HTR-8/SVneo (cell line): ENCODE results near the gene FDXACB1.
A peak's percentile ranks its signal among the peaks of the same experiment; 100 is the strongest.

Source experiments
- DNase-seq: peaks from one replicate; pipeline ENCODE4 v3.0.0; 2011; ENCODE audit warnings: low spot score, mixed read lengths; ENCODE audit not compliant: insufficient read length
- FAIRE-seq: peaks from 2 replicates; lab custom pipeline; 2011; peaks lifted over from hg19 to GRCh38; lab: Jason Lieb, UNC

FDXACB1 gene, protein sequence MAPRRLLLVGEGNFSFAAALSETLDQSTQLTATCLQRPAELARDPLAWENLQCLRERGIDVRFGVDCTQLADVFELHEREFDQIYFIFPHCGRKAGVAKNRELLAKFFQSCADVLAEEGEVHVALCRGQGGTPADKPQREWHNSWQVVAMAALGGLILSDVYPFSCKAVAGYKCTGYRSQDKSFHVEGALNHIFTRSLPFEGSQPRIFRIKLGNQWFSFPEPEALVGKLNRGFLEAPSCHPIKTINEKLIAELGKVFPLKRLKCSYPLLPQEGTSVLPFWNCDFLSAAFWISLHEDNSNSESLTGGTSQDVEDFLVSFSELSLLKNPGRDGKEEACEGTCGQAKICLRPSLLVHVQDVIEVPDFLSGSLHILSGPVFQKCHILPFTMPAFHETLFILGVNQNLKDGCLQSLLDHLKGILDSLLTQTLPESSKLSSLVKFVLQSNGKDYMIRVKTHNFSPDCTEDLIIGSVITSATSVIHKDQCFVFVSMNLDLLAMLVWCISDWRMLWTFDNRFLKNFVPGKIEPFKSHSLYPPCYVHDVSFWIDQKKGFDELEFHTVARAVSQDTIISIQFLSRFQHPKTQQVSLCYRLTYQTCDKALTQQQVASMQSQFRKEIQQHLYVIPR

DNA sequence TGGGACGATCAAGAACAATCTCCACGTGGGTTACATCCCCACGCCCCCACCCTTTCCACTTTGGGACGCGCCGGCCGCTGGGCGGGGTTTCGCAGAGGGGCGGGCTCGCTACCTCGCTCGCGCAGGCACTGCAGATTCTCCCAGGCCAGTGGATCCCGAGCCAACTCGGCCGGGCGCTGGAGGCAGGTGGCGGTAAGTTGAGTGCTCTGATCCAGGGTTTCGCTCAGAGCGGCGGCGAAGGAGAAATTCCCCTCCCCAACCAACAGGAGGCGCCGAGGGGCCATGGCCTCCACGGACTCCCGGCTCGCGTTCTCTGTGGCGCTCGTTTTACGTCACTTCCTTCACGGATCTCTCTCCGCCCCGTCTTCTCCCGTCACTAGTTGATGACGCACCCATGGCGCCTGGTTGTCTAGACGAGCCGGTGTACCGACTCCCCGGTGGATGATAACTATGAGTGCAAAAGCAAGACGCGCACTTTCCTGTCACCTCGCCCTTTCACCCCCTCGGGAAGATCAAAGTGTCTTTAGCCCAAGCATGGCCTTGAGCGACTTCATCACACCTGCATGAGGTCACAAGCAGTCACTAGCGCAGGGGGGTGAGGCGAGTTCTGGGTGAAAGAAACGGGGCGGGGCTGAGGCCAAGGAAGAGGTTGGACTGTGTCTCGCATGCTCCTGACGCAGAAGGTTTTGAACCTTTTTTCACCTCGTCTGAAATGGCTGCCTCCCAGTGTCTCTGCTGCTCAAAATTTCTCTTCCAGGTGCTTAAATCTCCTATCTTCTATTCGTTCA is at the start of gene FDXACB1, which contains the start of gene CFAP68:
Gene FDXACB1 (minus strand): TSS at position 317 of the 788 bp plus-strand sequence. CDS start 33 bp downstream, at position 284.
Gene CFAP68 (plus strand): TSS at position 693 of the 788 bp plus-strand sequence. CDS start 20 bp downstream, at position 713.
- FAIRE-seq = peak; percentile 99
- peak; percentile 99 for DNase-seq

DNA sequence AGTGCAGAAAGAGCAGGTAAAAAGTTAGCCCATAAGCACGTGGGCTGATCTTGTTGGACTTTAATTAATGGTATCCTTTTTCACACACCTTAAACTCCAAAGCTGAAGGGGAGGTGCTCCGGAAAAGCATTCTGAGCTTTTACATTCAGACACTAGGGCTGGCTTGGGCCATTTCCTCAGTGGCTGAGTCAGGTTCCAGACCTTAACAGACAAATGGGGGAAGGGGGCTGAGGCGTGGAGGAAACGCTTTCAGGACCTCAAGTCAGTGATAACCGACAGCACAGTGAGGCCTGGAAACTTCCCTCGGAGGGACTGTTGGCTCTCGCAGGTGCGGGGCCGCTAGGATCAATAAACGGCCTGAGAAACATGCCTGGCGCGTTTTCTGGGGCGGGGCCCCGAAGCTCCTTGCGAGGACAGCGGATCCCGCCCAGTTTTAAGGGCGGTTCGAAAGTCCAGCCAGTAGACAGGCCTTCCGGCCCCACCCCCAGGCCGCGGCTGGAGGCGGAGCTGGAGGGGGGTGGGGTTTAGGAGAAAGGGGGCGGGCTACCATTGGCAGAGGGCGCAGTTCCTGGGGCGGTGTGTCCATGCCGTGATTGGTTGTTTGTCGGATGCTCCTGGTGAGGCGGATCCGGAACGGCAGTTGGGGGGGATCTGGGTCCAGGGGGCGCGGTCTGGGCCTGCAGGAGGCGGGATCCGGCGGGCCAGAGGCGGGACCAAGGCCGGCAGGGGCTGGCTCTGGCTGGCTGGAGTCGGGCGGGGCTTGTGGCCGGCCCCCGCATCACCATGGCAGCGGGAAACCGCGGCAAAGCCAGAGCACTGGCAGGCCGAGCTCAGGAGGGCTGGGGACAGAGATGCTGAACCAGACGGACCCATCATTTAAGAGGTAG is 47.8 kb upstream of the FDXACB1 start:
- peak; percentile 99 for DNase-seq
- FAIRE-seq = peak; percentile 97

DNA sequence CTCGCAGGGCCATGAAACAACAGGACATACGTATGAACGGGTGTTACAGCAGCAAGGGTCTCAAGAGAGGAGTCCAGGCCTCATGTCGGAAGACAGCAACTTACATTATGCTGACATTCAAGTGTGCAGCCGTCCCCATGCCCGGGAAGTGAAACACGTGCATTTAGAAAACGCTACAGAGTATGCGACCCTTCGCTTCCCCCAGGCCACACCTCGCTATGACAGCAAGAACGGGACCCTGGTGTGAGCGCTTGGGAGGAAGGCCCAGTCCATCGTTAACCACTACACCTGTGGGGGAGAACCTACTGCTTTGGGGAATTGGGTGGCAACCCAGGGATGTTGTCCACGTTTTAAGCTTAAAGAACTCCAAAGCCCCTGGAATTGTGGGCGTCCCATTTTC is 47.0 kb upstream of the FDXACB1 start:
- FAIRE-seq (peak; percentile 38), DNase-seq (no peak)

DNA sequence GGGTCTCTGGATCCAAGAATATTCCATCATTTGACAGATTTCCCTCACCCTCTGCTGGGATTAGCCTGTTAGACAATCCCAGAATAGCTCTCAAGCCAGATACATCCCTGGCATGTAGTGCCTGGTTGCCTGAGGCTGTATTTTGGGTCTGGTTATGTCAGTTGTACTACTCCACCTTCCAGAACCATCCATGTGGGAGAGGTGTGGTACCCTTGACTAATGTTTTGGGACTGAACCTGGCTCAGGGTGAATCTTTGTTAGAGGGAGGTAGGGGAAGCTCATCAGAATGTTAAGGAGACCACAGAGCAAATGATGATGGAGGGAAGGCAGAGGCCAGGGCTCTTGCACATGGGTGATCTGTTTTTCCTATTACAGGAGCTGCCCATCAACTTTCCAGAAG is 45.0 kb upstream of the FDXACB1 start:
- no peak for DNase-seq
- peak; percentile 9 for FAIRE-seq

DNA sequence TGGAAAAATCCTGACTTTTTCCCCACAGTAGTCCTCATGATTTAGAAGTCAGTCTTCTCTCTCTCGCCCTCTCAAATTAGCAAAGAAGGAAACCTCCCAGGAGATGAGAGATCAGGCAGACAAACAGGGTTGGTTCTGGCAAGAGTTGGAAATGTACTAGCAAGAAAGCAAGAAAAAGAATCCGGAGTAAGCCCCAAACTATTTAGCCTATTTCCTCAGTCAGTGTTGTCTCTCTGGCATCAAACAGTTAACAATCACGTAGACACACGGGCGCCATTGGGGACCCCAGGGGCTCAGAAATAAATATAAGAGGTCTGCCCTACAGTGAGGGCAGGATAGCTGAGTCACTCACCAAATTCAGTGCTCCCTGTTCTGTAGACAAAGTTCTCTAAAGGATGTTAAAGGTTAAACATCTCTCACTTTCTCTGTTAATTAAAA is 44.4 kb upstream of the FDXACB1 start:
- FAIRE-seq = no peak
- DNase-seq = no peak

DNA sequence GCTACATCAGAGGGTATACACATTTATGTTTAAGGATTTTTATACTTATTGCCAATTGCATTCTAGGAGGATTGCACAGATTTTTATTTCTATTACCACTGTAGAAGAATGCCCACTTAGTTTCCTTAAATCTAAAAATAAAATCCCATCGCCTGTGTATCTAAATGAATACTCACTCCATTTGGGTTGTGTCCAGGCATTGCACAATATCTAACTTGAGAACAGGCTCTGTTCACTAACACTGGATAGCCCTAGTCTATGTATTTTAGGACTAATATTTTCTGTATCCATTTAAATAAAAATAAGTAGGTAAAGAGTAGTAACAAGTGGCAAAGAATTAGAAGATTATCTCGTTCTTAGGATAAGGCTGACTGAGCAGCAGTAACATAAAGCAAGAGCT is 43.8 kb upstream of the FDXACB1 start:
- DNase-seq = no peak
- FAIRE-seq = no peak

DNA sequence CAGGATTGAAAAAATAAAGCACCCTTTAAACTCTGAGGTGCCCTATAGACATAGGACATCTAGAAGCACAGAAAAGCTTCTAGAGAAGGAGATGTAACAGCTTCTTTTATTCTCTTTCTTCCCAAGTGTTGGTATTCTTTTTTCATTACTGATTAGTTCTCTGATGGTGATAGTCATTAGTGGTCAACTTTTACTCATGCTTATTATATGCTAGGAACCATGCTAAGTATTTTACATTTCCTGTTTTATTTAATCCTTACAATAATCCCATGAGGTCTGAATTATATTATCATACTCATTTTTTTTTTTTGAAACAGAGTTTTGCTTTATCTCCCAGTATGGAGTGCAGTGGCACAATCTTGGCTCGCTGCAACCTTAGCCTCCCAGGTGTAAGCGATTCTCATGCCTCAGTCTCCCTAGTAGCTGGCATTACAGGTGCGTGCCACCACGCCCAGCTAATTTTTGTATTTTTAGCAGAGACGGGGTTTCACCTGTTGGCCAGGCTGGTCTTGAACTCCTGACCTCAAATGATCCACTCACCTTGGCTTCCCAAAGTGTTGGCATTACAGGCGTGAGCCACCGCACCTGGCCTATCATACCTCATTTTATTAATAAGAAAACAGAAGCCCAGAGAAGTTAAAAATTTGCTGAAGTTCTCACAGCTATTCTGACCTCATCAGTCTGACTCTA is 42.7 kb upstream of the FDXACB1 start:
- DNase-seq (no peak), FAIRE-seq (no peak)

DNA sequence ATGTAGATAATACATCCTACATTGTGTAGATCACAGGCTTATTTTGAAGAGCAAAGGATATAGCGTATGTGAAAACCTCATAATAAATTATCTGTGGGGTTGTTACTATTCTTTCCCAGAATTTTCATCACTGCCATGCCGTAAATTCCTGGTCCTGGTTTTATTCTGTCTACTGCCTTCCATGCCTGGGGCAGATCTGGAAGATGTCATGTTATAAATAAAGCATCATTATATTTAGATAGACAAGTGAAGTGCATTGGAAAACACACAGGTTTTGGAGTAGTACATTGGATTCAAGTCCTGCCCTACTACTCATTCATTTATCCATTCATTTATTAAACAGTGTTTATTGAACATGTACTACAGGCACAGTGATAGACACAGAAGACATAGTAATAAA is 41.9 kb upstream of the FDXACB1 start:
- DNase-seq = no peak
- FAIRE-seq = peak; percentile 79

DNA sequence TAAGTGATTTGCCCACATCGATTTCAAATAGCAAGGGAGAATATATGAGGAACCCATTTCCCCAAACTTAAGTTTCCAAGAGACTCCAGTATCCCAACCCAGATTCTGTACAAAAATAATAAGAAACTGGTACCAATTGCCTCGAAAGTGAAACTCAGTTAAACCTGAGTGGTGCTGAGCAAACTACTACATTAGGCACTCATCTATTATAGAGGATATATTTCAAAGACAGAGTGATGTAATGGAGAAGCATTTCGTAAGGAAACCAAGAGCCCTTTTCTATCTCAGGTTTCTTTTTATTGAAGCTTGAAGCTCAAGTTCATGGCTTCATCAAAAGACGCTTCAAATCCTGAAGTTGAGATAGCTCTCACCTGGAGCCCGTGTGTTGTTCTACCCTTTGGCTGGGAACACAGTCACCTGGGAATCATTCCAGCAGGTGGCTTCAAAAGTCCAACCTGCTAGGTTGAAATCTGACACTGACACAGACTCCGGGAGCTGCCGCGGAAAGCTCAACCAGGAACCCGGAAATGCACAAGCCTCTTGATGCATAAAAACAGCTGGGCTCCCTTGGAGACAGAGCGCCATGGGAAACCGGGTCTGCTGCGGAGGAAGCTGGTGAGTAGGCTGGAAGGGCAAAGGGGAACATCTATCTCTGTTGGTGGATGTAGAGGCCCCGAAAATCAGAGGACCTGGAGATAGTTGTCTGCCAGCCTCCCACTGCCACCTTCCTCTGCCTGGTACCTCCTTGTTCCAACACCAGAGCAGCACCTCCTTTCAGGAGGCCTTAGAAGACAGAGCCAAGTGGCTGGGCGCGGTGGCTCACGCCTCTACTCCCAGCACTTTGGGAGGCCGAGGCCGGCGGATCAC is 39.7 kb upstream of the FDXACB1 start, which contains the start of gene C11orf52:
Gene C11orf52 (plus strand): TSS at position 524 of the 867 bp plus-strand sequence. CDS start 60 bp downstream, at position 584.
- no peak for DNase-seq
- FAIRE-seq = peak; percentile 4

DNA sequence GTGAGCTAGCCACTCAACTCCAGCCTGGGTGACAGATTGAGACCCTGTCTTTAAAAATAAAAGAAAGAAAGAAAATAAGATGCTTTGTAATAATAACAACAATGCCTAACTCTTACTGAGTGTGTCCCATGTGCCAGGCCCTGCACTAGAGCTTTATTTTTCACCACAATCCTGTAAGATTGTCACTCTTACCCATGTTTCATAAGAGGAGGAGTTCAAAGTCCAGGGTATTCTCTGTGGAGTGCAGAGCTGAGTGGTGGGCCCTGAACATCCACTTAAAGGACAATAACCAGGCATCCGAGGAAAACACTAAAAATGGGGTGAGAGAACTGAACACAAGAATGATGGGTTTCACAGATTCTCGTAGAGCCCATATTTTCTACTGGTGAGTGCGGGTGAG is 38.8 kb upstream of the FDXACB1 start:
- DNase-seq = no peak
- FAIRE-seq = no peak

DNA sequence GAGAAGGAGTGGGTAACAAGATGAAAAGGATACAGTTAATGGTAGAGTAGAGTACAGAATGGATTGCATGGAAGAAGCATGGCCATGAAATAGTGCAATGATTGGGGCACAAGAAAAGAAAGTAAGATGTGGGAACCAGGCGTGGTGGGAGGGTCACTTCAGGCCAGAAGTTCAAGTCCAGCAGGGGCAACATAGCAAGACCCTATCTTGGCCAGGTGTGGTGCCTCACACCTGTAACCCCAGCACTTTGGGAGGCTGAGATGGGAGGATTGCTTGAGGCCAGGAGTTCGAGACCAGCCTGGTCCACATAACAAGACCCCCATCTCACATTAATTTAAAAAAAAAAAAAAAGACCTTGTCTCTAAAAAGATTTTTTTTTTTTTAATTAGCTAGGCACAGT is 38.3 kb upstream of the FDXACB1 start:
- DNase-seq (no peak), FAIRE-seq (peak; percentile 4)

DNA sequence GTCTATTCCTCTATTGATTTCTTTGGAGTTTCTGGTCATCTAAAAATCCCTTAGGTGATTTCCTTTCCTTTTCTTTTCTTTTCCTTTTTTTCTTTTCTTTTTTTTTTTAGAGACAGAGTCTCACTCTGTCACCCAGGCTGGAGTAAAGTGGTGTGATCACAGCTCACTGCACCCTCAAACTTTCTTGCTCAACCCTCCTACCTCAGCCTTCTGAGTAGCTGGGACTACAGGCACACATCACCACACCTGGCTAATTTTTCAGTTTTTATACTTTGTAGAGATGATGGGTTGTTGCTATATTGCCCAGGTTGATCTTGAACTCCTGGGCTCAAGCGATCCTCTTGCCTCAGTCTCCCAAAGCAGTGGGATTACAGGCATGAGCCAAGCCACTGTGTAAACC is 37.8 kb upstream of the FDXACB1 start:
- FAIRE-seq (no peak), DNase-seq (no peak)

DNA sequence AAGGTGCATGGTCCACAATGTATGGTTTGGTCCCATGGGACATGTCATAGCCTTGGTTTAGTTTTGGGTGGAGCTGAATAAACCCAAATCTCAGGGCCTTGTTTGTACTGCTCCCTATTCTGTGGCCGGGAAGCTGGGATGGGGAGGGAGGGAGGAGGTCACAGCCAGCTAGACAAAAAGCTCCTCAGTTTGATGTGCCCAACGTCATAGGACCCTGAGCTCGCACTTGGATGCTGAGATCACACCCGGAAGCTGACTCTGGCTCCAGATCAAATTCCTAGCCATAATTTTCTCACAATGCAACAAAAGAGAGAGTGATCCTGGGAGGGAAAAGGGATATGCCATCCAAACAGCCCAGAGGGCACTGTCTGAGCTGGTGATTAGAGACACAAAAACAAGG is 35.0 kb upstream of the FDXACB1 start:
- no peak for DNase-seq
- no peak for FAIRE-seq

DNA sequence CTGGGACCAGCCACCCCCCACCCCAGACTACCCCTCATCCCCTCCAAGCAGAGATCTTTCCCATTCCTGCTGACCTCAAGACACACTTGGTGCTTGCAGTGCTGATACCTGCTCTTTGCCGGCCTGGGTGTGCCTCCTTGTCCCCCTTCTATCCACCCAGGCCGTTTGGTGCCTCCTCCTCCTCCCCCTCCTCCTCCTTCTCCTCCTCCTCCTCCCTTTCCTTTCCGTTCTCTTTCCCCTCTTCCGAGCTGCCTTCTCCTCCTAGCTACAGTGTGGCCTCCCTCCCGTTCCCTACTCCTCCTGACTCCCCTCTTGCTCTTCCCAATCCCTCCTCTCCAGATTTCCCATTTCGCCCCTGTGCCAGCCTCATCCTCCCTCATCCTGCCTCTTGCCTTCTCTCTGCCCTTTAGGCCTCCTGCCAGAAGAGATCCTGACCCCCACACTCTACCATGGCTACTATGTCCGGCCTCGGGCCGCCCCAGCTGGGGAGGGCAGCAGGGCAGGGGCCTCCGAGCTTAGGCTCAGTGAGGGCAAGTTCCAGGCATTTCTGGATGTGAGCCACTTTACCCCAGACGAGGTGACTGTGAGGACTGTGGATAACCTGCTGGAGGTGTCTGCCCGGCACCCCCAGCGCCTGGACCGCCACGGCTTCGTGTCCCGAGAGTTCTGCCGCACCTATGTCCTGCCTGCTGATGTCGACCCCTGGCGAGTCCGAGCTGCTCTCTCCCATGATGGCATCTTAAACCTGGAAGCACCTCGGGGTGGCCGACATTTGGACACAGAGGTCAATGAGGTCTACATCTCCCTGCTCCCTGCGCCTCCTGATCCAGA is 34.3 kb upstream of the FDXACB1 start:
- FAIRE-seq = peak; percentile 9
- DNase-seq = no peak

DNA sequence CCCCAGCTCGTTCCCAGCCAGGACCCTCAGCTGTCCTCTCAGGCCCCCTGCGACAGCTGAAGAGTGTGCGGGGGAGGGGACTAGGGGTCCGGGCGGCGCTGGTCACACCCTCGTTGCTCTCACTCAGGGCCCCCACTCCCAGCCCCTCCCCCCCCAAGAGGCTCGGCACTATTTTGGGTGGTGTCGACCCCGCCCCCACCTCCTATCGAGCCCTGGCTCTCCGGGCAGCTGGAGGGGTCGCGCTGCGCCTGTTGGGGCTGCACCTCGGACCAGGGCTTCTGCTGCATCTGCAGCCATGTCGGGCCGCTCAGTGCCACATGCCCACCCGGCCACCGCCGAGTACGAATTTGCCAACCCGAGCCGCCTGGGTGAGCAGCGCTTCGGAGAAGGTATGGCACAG is 33.6 kb upstream of the FDXACB1 start, which contains the start of gene HSPB2:
Gene HSPB2 (plus strand): TSS at position 200 of the 400 bp plus-strand sequence. CDS start 96 bp downstream, at position 296.
- FAIRE-seq (no peak), DNase-seq (no peak)

DNA sequence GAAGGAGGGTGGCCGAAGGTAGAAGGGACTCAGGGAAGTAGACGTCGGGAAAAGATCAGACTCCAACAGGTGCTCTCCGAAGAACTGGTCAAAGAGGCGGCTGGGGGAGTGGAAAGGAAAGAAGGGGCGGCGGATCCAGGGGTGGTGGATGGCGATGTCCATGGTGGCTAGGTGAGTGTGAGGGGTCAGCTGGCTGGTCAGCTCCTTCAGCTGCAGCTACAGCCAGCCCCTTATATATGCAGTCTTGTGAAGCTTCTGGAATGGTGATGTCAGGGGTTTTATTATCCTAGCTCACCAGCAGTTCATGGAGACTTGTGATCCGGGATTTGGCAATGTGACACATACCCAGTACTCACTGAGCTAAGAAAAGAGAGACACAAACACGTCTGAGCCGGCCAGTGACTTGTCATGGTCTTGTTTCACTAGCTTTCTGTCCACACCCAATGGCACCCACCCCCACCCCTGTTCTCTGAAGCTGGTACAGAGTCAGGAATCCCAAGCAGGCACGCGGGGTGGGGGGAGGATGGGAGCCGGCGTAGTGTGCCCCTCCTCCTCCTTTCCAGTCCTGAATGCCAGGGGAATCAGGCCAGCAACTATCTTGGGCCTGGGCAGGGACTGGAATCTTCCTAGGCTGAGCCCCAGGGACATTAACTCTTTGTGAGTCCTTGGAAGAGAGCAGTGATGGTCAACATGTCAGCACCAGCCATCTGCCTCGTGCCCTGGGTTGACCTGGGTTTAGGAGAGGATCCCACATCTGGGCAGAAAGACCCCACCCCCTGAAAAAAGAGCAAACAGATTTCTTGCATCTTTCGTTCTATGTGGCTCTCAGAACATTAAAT is 32.8 kb upstream of the FDXACB1 start, which contains the start of gene CRYAB:
Gene CRYAB (minus strand): TSS at position 208 of the 839 bp plus-strand sequence. CDS start 46 bp downstream, at position 162.
- DNase-seq = peak; percentile 24

More for the DNA sequence above, 32.8 kb upstream of the FDXACB1 start, which contains the start of gene CRYAB:
- FAIRE-seq = peak; percentile 83
